Measurements from ENCODE around the gene TSFM.
A peak's percentile ranks its signal among the peaks of the same experiment; 100 is the strongest.

The TSFM gene

GRCh38 chr12:57734591-57734990 is 48.0 kb upstream of the TSFM start (continued):
- TF ChIP-seq, protein P1, sequence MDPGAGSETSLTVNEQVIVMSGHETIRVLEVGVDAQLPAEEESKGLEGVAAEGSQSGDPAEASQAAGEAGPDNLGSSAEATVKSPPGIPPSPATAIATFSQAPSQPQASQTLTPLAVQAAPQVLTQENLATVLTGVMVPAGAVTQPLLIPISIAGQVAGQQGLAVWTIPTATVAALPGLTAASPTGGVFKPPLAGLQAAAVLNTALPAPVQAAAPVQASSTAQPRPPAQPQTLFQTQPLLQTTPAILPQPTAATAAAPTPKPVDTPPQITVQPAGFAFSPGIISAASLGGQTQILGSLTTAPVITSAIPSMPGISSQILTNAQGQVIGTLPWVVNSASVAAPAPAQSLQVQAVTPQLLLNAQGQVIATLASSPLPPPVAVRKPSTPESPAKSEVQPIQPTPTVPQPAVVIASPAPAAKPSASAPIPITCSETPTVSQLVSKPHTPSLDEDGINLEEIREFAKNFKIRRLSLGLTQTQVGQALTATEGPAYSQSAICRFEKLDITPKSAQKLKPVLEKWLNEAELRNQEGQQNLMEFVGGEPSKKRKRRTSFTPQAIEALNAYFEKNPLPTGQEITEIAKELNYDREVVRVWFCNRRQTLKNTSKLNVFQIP (CRISPR knock-in tag; IDR thresholded peaks at IDR 0.05; ENCODE audit: borderline replicate concordance, low read depth): no peak

- TF ChIP-seq ZFP3 (CRISPR knock-in tag; IDR thresholded peaks at IDR 0.05): no peak
- TF ChIP-seq ZC3H10 (CRISPR knock-in tag; IDR thresholded peaks at IDR 0.05): no peak
- TF ChIP-seq ISL1 (CRISPR knock-in tag; IDR thresholded peaks at IDR 0.05): no peak
- TF ChIP-seq, protein P2, sequence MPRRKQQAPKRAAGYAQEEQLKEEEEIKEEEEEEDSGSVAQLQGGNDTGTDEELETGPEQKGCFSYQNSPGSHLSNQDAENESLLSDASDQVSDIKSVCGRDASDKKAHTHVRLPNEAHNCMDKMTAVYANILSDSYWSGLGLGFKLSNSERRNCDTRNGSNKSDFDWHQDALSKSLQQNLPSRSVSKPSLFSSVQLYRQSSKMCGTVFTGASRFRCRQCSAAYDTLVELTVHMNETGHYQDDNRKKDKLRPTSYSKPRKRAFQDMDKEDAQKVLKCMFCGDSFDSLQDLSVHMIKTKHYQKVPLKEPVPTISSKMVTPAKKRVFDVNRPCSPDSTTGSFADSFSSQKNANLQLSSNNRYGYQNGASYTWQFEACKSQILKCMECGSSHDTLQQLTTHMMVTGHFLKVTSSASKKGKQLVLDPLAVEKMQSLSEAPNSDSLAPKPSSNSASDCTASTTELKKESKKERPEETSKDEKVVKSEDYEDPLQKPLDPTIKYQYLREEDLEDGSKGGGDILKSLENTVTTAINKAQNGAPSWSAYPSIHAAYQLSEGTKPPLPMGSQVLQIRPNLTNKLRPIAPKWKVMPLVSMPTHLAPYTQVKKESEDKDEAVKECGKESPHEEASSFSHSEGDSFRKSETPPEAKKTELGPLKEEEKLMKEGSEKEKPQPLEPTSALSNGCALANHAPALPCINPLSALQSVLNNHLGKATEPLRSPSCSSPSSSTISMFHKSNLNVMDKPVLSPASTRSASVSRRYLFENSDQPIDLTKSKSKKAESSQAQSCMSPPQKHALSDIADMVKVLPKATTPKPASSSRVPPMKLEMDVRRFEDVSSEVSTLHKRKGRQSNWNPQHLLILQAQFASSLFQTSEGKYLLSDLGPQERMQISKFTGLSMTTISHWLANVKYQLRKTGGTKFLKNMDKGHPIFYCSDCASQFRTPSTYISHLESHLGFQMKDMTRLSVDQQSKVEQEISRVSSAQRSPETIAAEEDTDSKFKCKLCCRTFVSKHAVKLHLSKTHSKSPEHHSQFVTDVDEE (CRISPR knock-in tag; IDR thresholded peaks at IDR 0.05): no peak
- TF ChIP-seq OSR1 (CRISPR knock-in tag; IDR thresholded peaks at IDR 0.05): no peak
- TF ChIP-seq CSRNP3 (CRISPR knock-in tag; IDR thresholded peaks at IDR 0.05): no peak
- no peak; the same call in 1 of the 3 replicates for ATAC-seq
Observed at GRCh38 chr12:57735198-57735855, 47.3 kb upstream of the TSFM start.

DNA sequence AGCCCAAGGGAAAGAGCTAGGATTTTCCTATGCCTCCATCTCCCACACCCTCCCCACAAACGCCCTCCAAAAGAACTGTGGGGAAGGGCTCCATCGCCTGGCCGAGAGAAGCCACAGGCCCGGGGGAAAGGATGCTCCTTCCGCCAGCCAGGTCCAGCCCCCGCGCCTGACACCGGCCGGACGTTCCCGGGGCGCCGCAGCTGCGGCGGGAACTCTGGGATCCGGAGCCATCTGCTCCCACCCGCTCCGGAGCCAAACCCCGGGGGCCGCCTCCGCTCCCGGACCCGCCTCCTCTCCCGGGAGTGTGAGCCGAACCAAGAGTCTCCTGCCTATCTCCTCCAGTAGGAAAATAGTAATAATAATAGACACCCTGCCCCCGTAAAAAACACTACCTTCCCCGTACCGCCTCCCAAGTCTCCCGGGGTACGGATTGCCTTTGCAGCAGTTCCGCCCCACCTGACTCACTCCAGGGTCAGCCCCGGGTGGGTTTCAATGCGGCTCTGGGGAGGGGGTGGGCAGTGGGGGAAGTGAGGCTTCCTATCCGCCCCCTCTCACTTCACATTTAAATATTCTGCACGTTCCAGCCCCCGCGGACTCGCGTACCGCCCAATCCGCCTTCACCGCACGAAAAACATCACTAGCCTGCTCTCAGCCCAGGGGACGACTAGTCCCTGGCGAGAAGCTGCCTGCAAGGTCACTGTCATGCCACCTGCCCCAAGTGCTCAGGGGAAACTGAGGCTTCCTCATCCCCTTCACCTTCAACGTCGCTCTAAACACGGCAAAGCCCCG is 46.4 kb upstream of the TSFM start:
- TF ChIP-seq ISL1 (CRISPR knock-in tag; IDR thresholded peaks at IDR 0.05): no peak
- no peak for TF ChIP-seq ZNF70 (CRISPR knock-in tag; IDR thresholded peaks at IDR 0.05)
- TF ChIP-seq, protein P1 (CRISPR knock-in tag; IDR thresholded peaks at IDR 0.05; ENCODE audit: borderline replicate concordance, low read depth): no peak
- TF ChIP-seq ZFP3 (CRISPR knock-in tag; IDR thresholded peaks at IDR 0.05): no peak
- no peak for TF ChIP-seq ZFP30 (CRISPR knock-in tag; IDR thresholded peaks at IDR 0.05)
- no peak for TF ChIP-seq PATZ1 (CRISPR knock-in tag; IDR thresholded peaks at IDR 0.05; ENCODE audit: borderline replicate concordance)
- no peak for TF ChIP-seq ESRRG (CRISPR knock-in tag; IDR thresholded peaks at IDR 0.05)
- no peak for TF ChIP-seq CSDC2 (CRISPR knock-in tag; IDR thresholded peaks at IDR 0.05)
- TF ChIP-seq ZC3H10 (CRISPR knock-in tag; IDR thresholded peaks at IDR 0.05): no peak
- no peak for TF ChIP-seq CSRNP3 (CRISPR knock-in tag; IDR thresholded peaks at IDR 0.05)
- TF ChIP-seq RARB (CRISPR knock-in tag; IDR thresholded peaks at IDR 0.05): no peak
- TF ChIP-seq, protein P3, sequence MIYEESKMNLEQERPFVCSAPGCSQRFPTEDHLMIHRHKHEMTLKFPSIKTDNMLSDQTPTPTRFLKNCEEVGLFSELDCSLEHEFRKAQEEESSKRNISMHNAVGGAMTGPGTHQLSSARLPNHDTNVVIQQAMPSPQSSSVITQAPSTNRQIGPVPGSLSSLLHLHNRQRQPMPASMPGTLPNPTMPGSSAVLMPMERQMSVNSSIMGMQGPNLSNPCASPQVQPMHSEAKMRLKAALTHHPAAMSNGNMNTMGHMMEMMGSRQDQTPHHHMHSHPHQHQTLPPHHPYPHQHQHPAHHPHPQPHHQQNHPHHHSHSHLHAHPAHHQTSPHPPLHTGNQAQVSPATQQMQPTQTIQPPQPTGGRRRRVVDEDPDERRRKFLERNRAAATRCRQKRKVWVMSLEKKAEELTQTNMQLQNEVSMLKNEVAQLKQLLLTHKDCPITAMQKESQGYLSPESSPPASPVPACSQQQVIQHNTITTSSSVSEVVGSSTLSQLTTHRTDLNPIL (CRISPR knock-in tag; IDR thresholded peaks at IDR 0.05; ENCODE audit: low read depth): no peak
- no peak for TF ChIP-seq ARNTL (CRISPR knock-in tag; IDR thresholded peaks at IDR 0.05; ENCODE audit: borderline replicate concordance, low read depth)
- TF ChIP-seq PPARA (CRISPR knock-in tag; IDR thresholded peaks at IDR 0.05; ENCODE audit: borderline replicate concordance): no peak
- no peak for TF ChIP-seq TCF4 (CRISPR knock-in tag; IDR thresholded peaks at IDR 0.05; ENCODE audit: borderline replicate concordance)
- TF ChIP-seq TOX (CRISPR knock-in tag; IDR thresholded peaks at IDR 0.05; ENCODE audit: borderline replicate concordance): no peak
- TF ChIP-seq, protein P2 (CRISPR knock-in tag; IDR thresholded peaks at IDR 0.05): no peak
- no peak for TF ChIP-seq BACH2 (CRISPR knock-in tag; IDR thresholded peaks at IDR 0.05; ENCODE audit: borderline replicate concordance)
- TF ChIP-seq ZNF565 (CRISPR knock-in tag; conservative IDR thresholded peaks at IDR 0.05; ENCODE audit: low read depth): no peak
- ATAC-seq: peak; percentile 78

Measured in SK-N-SH treated with all-trans-retinoic acid at 6 μM for 48 hours (cell line).